ENCODE measurements around the gene CEP152.
A peak's percentile ranks its signal among the peaks of the same experiment; 100 is the strongest.

The CEP152 gene

DNA sequence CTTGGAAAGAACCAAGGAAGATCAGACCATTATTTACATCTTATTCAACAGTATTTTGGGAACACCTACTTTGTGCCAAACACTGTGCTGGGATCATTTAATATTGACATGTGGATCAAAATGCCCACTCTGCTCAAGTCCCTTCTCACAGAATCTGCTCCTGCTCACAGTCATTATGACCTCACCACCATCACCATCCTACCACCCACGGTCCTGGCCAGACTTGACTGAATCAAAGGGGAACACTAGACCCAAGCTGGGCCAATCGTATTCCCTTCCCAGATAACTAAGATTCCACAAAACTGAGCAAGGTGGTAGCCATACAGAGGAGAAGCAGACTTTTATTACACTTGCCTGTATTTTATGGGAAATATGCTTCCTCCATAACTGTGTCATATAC, 3.4 kb upstream of the CEP152 start:
- no peak for DNase-seq (ENCODE audit: low read depth)
- TF ChIP-seq, protein P1, sequence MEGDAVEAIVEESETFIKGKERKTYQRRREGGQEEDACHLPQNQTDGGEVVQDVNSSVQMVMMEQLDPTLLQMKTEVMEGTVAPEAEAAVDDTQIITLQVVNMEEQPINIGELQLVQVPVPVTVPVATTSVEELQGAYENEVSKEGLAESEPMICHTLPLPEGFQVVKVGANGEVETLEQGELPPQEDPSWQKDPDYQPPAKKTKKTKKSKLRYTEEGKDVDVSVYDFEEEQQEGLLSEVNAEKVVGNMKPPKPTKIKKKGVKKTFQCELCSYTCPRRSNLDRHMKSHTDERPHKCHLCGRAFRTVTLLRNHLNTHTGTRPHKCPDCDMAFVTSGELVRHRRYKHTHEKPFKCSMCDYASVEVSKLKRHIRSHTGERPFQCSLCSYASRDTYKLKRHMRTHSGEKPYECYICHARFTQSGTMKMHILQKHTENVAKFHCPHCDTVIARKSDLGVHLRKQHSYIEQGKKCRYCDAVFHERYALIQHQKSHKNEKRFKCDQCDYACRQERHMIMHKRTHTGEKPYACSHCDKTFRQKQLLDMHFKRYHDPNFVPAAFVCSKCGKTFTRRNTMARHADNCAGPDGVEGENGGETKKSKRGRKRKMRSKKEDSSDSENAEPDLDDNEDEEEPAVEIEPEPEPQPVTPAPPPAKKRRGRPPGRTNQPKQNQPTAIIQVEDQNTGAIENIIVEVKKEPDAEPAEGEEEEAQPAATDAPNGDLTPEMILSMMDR (IDR thresholded peaks at IDR 0.05; ENCODE audit: low read depth, low read length, missing control alignments), result no peak
- in situ Hi-C loops (cut with HindIII; ENCODE audit: low sequenced_read_pairs), result no loop called here
- H3K4me3 ChIP-seq (ENCODE audit: low read depth, low read length), result no peak overlapping the region

DNA sequence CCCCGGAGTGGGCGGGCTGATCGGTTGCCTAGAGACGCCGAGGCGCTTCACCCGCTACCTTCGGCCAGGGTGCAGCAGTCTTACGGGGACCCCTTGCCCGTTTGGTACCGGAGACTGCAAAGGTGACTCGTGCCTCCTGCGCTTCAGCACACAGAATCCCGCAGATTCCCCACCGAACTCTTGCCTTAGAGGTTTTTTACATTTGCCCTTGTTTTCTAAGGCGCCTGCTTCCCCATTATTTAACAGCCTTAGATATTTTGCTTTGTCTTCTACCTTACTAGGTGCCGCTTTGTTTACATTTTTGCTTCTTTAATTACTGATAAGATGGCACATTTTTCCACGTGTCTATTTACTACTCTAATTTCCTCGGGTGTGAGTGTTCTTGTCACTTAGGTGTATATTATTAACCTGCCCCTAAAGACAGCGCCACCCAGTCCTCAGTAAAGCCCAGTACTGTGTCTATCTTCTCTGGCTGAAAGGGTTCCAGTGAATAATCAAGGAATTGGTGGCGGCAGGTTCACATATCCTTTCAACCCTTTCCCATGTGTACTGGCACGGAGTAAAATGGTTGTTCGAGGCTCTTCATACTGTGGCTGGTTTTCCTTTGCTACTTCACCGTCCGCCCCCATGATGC, 573 bp upstream of the CEP152 start:
- TF ChIP-seq, protein P1 (IDR thresholded peaks at IDR 0.05; ENCODE audit: low read depth, low read length, missing control alignments), result peak; percentile 17
- H3K4me3 ChIP-seq (ENCODE audit: low read depth, low read length), result peak overlapping the region; percentile 96
- in situ Hi-C loops (cut with HindIII; ENCODE audit: low sequenced_read_pairs), result no loop called here
- no peak for DNase-seq (ENCODE audit: low read depth)

DNA sequence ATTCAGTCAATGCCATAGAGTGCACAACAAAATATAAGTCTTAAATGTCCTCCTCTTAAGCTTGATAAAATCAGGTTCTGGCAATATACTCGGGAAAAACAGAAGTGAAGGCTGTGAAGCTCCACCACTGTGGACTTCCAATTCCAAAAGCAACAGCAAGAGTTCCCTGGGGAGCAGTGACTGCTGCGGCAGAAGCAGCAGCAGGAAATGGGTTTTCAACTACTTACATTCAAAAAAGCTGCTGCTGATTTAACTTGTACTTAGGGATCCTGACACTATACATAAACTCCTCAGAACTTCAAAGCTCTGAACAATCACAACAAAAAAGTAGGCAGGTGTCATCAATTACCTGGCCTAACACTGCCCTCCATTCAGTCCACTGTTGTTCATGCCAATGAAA, 4.7 kb downstream of the CEP152 start:
- no peak for DNase-seq (ENCODE audit: low read depth)

DNA sequence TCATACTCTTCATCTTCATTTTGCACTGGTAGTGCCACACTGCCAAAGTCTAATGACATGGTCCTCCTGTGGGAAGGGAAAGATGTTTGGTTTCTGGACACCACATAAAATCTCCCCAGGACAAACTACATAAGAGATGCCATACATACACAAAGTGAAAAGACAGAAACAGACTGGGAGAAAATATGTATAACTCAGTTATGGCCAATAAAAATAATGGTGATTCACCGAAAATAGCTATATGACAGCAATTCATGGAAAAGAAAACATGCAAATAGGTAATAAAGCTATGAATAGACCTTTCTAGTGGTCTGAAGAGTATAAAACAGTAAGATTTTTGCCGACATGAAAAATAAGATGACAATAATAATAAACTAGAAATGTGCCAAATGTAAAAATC, 5.3 kb downstream of the CEP152 start:
- DNase-seq (ENCODE audit: low read depth), result no peak
- no peak overlapping the region for H3K4me3 ChIP-seq (ENCODE audit: low read depth, low read length)
- TF ChIP-seq, protein P1 (IDR thresholded peaks at IDR 0.05; ENCODE audit: low read depth, low read length, missing control alignments), result no peak
- in situ Hi-C loops (cut with HindIII; ENCODE audit: low sequenced_read_pairs), result no loop called here

More for the DNA sequence above, 4.7 kb downstream of the CEP152 start:
- TF ChIP-seq, protein P1 (IDR thresholded peaks at IDR 0.05; ENCODE audit: low read depth, low read length, missing control alignments), result no peak
- in situ Hi-C loops (cut with HindIII; ENCODE audit: low sequenced_read_pairs), result no loop called here
- H3K4me3 ChIP-seq (ENCODE audit: low read depth, low read length), result no peak overlapping the region

DNA sequence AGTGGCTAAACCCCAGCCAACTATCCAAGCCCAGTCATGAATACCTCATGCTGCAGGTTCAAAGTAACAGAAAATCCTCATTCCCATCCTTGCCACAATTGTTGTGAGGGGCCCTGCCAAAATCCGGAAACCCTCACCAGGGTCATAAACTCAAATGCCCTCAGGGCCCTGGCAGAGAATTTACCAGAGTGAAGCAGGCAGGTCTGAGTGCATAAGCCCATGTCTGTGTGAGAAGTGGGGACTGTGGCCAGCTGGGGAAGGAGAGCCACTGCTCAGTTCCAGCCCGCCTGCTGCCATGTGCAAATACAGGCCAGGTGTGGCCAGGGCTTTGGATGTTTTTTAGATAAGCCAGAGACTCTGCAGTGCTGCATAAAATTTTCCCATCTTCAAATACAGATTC, 7.0 kb downstream of the CEP152 start:
- no peak for DNase-seq (ENCODE audit: low read depth)
- no peak overlapping the region for H3K4me3 ChIP-seq (ENCODE audit: low read depth, low read length)
- in situ Hi-C loops (cut with HindIII; ENCODE audit: low sequenced_read_pairs), result no loop called here
- TF ChIP-seq, protein P1 (IDR thresholded peaks at IDR 0.05; ENCODE audit: low read depth, low read length, missing control alignments), result no peak

DNA sequence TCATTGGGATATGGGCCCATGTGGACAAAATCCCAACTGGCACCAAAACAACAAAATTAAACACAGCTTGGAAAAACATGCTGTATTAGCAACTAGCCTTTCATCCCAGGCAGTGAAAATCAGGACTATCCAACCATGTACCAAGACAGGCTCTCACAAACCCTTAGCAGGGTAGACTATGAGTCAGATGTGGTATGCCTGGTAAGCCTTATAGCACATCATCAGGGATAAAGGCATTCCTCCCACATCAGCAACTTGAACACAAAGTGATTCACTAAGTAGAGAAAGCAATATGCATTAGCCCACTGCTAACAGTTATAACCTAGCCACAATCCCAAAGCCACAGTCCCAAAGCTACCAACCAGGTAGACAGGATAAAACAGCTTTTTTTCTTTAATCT, 8.0 kb downstream of the CEP152 start:
- in situ Hi-C loops (cut with HindIII; ENCODE audit: low sequenced_read_pairs), result no loop called here
- TF ChIP-seq, protein P1 (IDR thresholded peaks at IDR 0.05; ENCODE audit: low read depth, low read length, missing control alignments), result no peak
- H3K4me3 ChIP-seq (ENCODE audit: low read depth, low read length), result no peak overlapping the region
- DNase-seq (ENCODE audit: low read depth), result peak; percentile 79

Data from astrocyte of the cerebellum (primary cell).